H9 (cell line): ENCODE results near the gene SASS6. TPM values are rescaled to one million over a fixed set of nuclear protein-coding genes. Genes with fewer than 3 reads are reported as not detected.

Source experiments
- DNase-seq: peaks from one replicate; pipeline ENCODE4 v3.0.0-alpha.2; 2017
- H2AFZ ChIP-seq: one replicate; pipeline ENCODE4 v1.6.1; 2013; ENCODE audit warnings: mild to moderate bottlenecking, low read length, control low read depth, moderate library complexity
- H2AK5ac ChIP-seq: 2 replicates; pipeline ENCODE4 v1.6.1; 2013; ENCODE audit warnings: low read length, control low read depth, mixed read lengths; ENCODE audit not compliant: insufficient read length
- H2BK120ac ChIP-seq: one replicate; pipeline ENCODE4 v1.6.1; 2013; ENCODE audit warnings: low read depth, mild to moderate bottlenecking, low read length, control low read depth, inconsistent platforms; ENCODE audit not compliant: poor library complexity, severe bottlenecking
- H2BK12ac ChIP-seq: 2 replicates; pipeline ENCODE4 v1.6.1; 2013; ENCODE audit warnings: low read length, control low read depth, mixed read lengths, low read depth; ENCODE audit not compliant: insufficient read length
- H2BK15ac ChIP-seq: 2 replicates; pipeline ENCODE4 v1.6.1; 2013; ENCODE audit warnings: low read depth, low read length, control low read depth
- H2BK20ac ChIP-seq: one replicate; pipeline ENCODE4 v1.6.1; 2013; ENCODE audit warnings: low read depth, mild to moderate bottlenecking, low read length, control low read depth, inconsistent platforms; ENCODE audit not compliant: poor library complexity, severe bottlenecking
- H2BK5ac ChIP-seq: 2 replicates; pipeline ENCODE4 v1.6.1; 2013; ENCODE audit warnings: low read length, control low read depth, mixed read lengths; ENCODE audit not compliant: insufficient read length
- H3K14ac ChIP-seq: 2 replicates; pipeline ENCODE4 v1.6.1; 2013; ENCODE audit warnings: low read length, control low read depth; ENCODE audit not compliant: insufficient read depth
- H3K18ac ChIP-seq: 2 replicates; pipeline ENCODE4 v1.6.1; 2013; ENCODE audit warnings: low read depth, mild to moderate bottlenecking, mixed read lengths, low read length, control low read depth; ENCODE audit not compliant: insufficient read length
- H3K23ac ChIP-seq: 2 replicates; pipeline ENCODE4 v1.6.1; 2013; ENCODE audit warnings: low read length, control low read depth, mixed read lengths, low read depth; ENCODE audit not compliant: insufficient read length
- H3K23me2 ChIP-seq: 2 replicates; pipeline ENCODE4 v1.6.1; 2013; ENCODE audit warnings: low read depth, mild to moderate bottlenecking, mixed read lengths, low read length, control low read depth; ENCODE audit not compliant: insufficient read length, poor library complexity, severe bottlenecking
- H3K27ac ChIP-seq: 2 replicates; pipeline ENCODE4 v1.5.1; 2013; ENCODE audit warnings: low read length, control low read depth, mixed read lengths, low read depth; ENCODE audit not compliant: insufficient read length
- H3K27me3 ChIP-seq: 2 replicates; pipeline ENCODE4 v1.6.1; 2013; ENCODE audit warnings: low read length, control low read depth, inconsistent platforms; ENCODE audit not compliant: insufficient read depth
- H3K4ac ChIP-seq: 2 replicates; pipeline ENCODE4 v1.6.1; 2013; ENCODE audit warnings: low read depth, mild to moderate bottlenecking, control low read depth, inconsistent platforms, low read length, moderate library complexity
- H3K4me1 ChIP-seq: 2 replicates; pipeline ENCODE4 v1.6.1; 2013; ENCODE audit warnings: low read length, control low read depth, inconsistent platforms; ENCODE audit not compliant: insufficient read depth
- H3K4me2 ChIP-seq: 2 replicates; pipeline ENCODE4 v1.6.1; 2013; ENCODE audit warnings: low read length, control low read depth, mixed read lengths; ENCODE audit not compliant: insufficient read length, insufficient read depth
- H3K56ac ChIP-seq: 2 replicates; pipeline ENCODE4 v1.6.1; 2013; ENCODE audit warnings: low read depth, mild to moderate bottlenecking, mixed read lengths, low read length, control low read depth; ENCODE audit not compliant: insufficient read length
- H3K79me1 ChIP-seq: 2 replicates; pipeline ENCODE4 v1.6.1; 2013; ENCODE audit warnings: low read depth, mild to moderate bottlenecking, moderate library complexity, low read length, control low read depth, inconsistent platforms; ENCODE audit not compliant: insufficient read depth, poor library complexity, severe bottlenecking
- H3K79me2 ChIP-seq: 2 replicates; pipeline ENCODE4 v1.6.1; 2013; ENCODE audit warnings: low read length, control low read depth, inconsistent platforms; ENCODE audit not compliant: insufficient read depth
- H3K9ac ChIP-seq: 2 replicates; pipeline ENCODE4 v1.6.1; 2013; ENCODE audit warnings: low read length, control low read depth, mixed read lengths; ENCODE audit not compliant: insufficient read length; ENCODE audit errors: extremely low read depth
- H3K9me3 ChIP-seq: one replicate; pipeline ENCODE4 v1.6.1; 2013; ENCODE audit warnings: low read depth, low read length, inconsistent platforms; ENCODE audit not compliant: control insufficient read depth
- H3T11ph ChIP-seq: one replicate; pipeline ENCODE4 v1.6.1; 2013; ENCODE audit warnings: mild to moderate bottlenecking, low read length, control low read depth, inconsistent platforms
- H4K20me1 ChIP-seq: one replicate; pipeline ENCODE4 v1.6.1; 2013; ENCODE audit not compliant: control insufficient read depth, insufficient read length, insufficient read depth
- H4K5ac ChIP-seq: 2 replicates; pipeline ENCODE4 v1.6.1; 2013; ENCODE audit warnings: low read depth, mild to moderate bottlenecking, mixed read lengths, low read length, control low read depth; ENCODE audit not compliant: insufficient read length
- H4K8ac ChIP-seq: replicated peaks from 2 replicates; pipeline ENCODE4 v1.6.1; 2013; ENCODE audit warnings: low read length, control low read depth, mixed read lengths, low read depth; ENCODE audit not compliant: insufficient read length
- H4K91ac ChIP-seq: 2 replicates; pipeline ENCODE4 v1.6.1; 2013; ENCODE audit warnings: low read depth, mild to moderate bottlenecking, moderate library complexity, mixed read lengths, low read length, control low read depth; ENCODE audit not compliant: insufficient read length
- H3K27ac Mint-ChIP-seq, 3 experiments: 2 replicates in 2 of 3; 3 replicates in 1 of 3; pipeline ENCODE4 v1.8.0; 2020 to 2021; ENCODE audit warnings: mixed read lengths in 3 of 3, mild to moderate bottlenecking in 1 of 3, moderate library complexity in 1 of 3
- H3K27me3 Mint-ChIP-seq: 2 replicates; pipeline ENCODE4 v1.8.0; 2021; ENCODE audit warnings: low read depth, mild to moderate bottlenecking, moderate library complexity, mixed read lengths
- H3K36me3 Mint-ChIP-seq, 3 experiments: 2 replicates in 2 of 3; 3 replicates in 1 of 3; pipeline ENCODE4 v1.8.0; 2020 to 2021; ENCODE audit warnings: low read depth in 3 of 3, mixed read lengths in 3 of 3; ENCODE audit not compliant: insufficient read depth in 1 of 3
- H3K4me1 Mint-ChIP-seq, 2 experiments: 2 replicates each; pipeline ENCODE4 v1.8.0; 2020; ENCODE audit warnings: mixed read lengths in 2 of 2
- H3K4me3 Mint-ChIP-seq, 2 experiments: 2 replicates in 1 of 2; 3 replicates in 1 of 2; pipeline ENCODE4 v1.8.0; 2020 to 2021; ENCODE audit warnings: mild to moderate bottlenecking in 2 of 2, mixed read lengths in 2 of 2, moderate library complexity in 1 of 2
- H3K9me3 Mint-ChIP-seq, 2 experiments: 2 replicates in 1 of 2; 3 replicates in 1 of 2; pipeline ENCODE4 v1.8.0; 2020; ENCODE audit warnings: mild to moderate bottlenecking in 2 of 2, mixed read lengths in 2 of 2, moderate library complexity in 1 of 2
- total RNA-seq: library from RNA; stranded (reverse); gene quantifications from 2 replicates; pipeline ENCODE4 v1.2.1, GENCODE V29; 2021
- TF ChIP-seq, protein P1 (sequence below): fragments of 200-600 bp; sonication (generic); conservative IDR thresholded peaks from 3 replicates; pipeline ENCODE4 v1.8.0; 2021; ENCODE audit warnings: antibody characterized with exemption, mild to moderate bottlenecking

The SASS6 gene
- total RNA-seq, 1 experiment from 2014 or later = 15.2 TPM

DNA sequence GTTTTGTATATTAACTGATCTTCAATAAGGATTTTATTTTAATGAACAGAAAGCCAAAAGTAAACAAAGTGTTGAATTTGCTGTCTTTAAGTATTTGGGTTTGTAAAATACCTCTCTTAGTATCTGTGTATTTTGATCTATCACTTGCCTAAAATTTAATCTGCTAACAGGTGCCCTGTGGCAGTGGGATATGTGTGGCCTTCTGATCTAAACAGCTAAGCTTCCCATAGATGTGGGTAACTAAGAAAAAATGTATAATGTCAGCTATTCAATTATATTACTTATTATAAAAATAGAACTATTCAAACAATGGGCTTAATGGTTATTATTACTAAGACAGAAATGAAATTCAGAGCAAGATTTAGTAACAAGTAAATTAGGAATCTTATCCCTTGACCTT, 30.2 kb upstream of the SASS6 start:
- TF ChIP-seq, protein P1, sequence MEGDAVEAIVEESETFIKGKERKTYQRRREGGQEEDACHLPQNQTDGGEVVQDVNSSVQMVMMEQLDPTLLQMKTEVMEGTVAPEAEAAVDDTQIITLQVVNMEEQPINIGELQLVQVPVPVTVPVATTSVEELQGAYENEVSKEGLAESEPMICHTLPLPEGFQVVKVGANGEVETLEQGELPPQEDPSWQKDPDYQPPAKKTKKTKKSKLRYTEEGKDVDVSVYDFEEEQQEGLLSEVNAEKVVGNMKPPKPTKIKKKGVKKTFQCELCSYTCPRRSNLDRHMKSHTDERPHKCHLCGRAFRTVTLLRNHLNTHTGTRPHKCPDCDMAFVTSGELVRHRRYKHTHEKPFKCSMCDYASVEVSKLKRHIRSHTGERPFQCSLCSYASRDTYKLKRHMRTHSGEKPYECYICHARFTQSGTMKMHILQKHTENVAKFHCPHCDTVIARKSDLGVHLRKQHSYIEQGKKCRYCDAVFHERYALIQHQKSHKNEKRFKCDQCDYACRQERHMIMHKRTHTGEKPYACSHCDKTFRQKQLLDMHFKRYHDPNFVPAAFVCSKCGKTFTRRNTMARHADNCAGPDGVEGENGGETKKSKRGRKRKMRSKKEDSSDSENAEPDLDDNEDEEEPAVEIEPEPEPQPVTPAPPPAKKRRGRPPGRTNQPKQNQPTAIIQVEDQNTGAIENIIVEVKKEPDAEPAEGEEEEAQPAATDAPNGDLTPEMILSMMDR = no peak
- no peak overlapping the region for H3K23ac ChIP-seq
- no peak overlapping the region for H4K5ac ChIP-seq
- H3K4ac ChIP-seq = no peak overlapping the region
- no peak overlapping the region for H4K91ac ChIP-seq
- DNase-seq = no peak
- H2AK5ac ChIP-seq = no peak overlapping the region
- H2BK12ac ChIP-seq = no peak overlapping the region
- H2BK120ac ChIP-seq = no peak overlapping the region
- no peaks in the 10 kb centered on the region for H3K4me1 ChIP-seq
- no peaks in the 10 kb centered on the region for H3K79me2 ChIP-seq
- H3K18ac ChIP-seq = no peak overlapping the region
- no peaks in the 10 kb centered on the region for H3K9me3 Mint-ChIP-seq
- H3K23me2 ChIP-seq = no peaks in the 10 kb centered on the region
- H3K27ac ChIP-seq = no peak overlapping the region
- H3K9ac ChIP-seq = no peak overlapping the region
- H3K14ac ChIP-seq = no peak overlapping the region
- no peak overlapping the region for H2AFZ ChIP-seq
- no peak overlapping the region for H4K8ac ChIP-seq
- H3K36me3 Mint-ChIP-seq = no peaks in the 10 kb centered on the region
- no peaks in the 10 kb centered on the region for H3K9me3 ChIP-seq
- no peak overlapping the region for H3K27ac Mint-ChIP-seq
- no peaks in the 10 kb centered on the region for H4K20me1 ChIP-seq
- no peak overlapping the region for H2BK5ac ChIP-seq
- H2BK15ac ChIP-seq = no peak overlapping the region
- no peaks in the 10 kb centered on the region; the same call in 1 of the 2 replicates for H3K27me3 Mint-ChIP-seq
- no peak overlapping the region for H3T11ph ChIP-seq
- H3K79me1 ChIP-seq = no peaks in the 10 kb centered on the region
- peaks cover 4 to 5% of the 10 kb centered on the region in 2 experiments for H3K4me1 Mint-ChIP-seq
- no peak overlapping the region for H3K56ac ChIP-seq
- no peak overlapping the region for H3K4me2 ChIP-seq
- no peak overlapping the region for H2BK20ac ChIP-seq
- no peaks in the 10 kb centered on the region for H3K27me3 ChIP-seq
- no peak overlapping the region for H3K4me3 Mint-ChIP-seq
